Endothelial cell of umbilical vein (primary cell): ENCODE data around the gene CTNNA2. TPM values are rescaled to one million over a fixed set of nuclear protein-coding genes. Genes with fewer than 3 reads are reported as not detected.

Experiments used
- BruUV-seq: library from RNA; stranded (reverse); fragments of 400-500 nt; replicated peaks from 2 replicates; lab custom pipeline; 2021; lab: Mats Ljungman, UMichigan
- CTCF ChIA-PET: fragments of 300-600, 350-600 bp; sonication (Branson Sonifier 250); formaldehyde crosslinking; loops from one replicate; lab custom pipeline; 2021; ENCODE audit warnings: antibody characterized with exemption, inconsistent platforms; lab: Charles Lee
- POLR2A ChIA-PET: fragments of 300-600, 350-600 bp; sonication (Branson Sonifier 250); formaldehyde crosslinking; loops from one replicate; lab custom pipeline; 2021; ENCODE audit warnings: antibody characterized with exemption, inconsistent platforms; lab: Charles Lee
- DNase-seq: peaks from one replicate; pipeline ENCODE4 v3.0.0-alpha.2; 2011; ENCODE audit warnings: low read depth, low spot score
- FAIRE-seq: peaks from 2 replicates; lab custom pipeline; 2011; peaks lifted over from hg19 to GRCh38; lab: Jason Lieb, UNC
- H2AFZ ChIP-seq: 2 replicates; pipeline ENCODE4 v1.6.0; 2012; ENCODE audit warnings: low read depth, low read length, control low read depth, inconsistent platforms
- H3K27ac ChIP-seq: 2 replicates; pipeline ENCODE4 v1.5.1; 2011; ENCODE audit warnings: low read depth, mild to moderate bottlenecking, control low read depth, low read length, moderate library complexity; ENCODE audit not compliant: insufficient read depth
- H3K27me3 ChIP-seq, 2 experiments: 2 replicates each; pipeline versions ENCODE4 v1.6.0 to v1.6.1; 2011; ENCODE audit warnings: low read length in 2 of 2, mixed read lengths in 1 of 2; ENCODE audit not compliant: control insufficient read depth in 2 of 2, insufficient read depth in 2 of 2
- H3K36me3 ChIP-seq, 2 experiments: 2 replicates in 1 of 2; 3 replicates in 1 of 2; pipeline ENCODE4 v1.5.1; 2011; ENCODE audit warnings: low read length in 2 of 2, mild to moderate bottlenecking in 1 of 2, moderate library complexity in 1 of 2; ENCODE audit not compliant: control insufficient read depth in 2 of 2, insufficient read depth in 2 of 2; ENCODE audit errors: extremely low read depth in 1 of 2
- H3K4me1 ChIP-seq: 3 replicates; pipeline ENCODE4 v1.5.1; 2011; ENCODE audit warnings: mild to moderate bottlenecking, low read length; ENCODE audit not compliant: control insufficient read depth, insufficient read depth; ENCODE audit errors: extremely low read depth
- H3K4me2 ChIP-seq: 2 replicates; pipeline ENCODE4 v1.6.1; 2011; ENCODE audit warnings: low read length, control low read depth, mixed read lengths; ENCODE audit not compliant: insufficient read depth
- H3K4me3 ChIP-seq, 3 experiments: fragments of 200-600 bp in 1 of 3; sonication (generic), shearing (Covaris generic) in 1 of 3; replicated peaks in 1 of 3; 2 replicates each; pipeline ENCODE4 v1.5.1; 2011 to 2016; ENCODE audit warnings: control low read depth in 3 of 3, low read length in 3 of 3, mild to moderate bottlenecking in 2 of 3, inconsistent platforms in 1 of 3, low read depth in 1 of 3, moderate library complexity in 1 of 3; ENCODE audit not compliant: insufficient read depth in 1 of 3
- H3K79me2 ChIP-seq: 2 replicates; pipeline ENCODE4 v1.6.0; 2012; ENCODE audit warnings: low read length, inconsistent platforms; ENCODE audit not compliant: control insufficient read depth, insufficient read depth
- H3K9ac ChIP-seq: replicated peaks from 2 replicates; pipeline ENCODE3; 2011; ENCODE audit warnings: low read length, control low read depth; ENCODE audit not compliant: insufficient read depth; ENCODE audit errors: extremely low read depth
- H3K9me1 ChIP-seq: replicated peaks from 3 replicates; pipeline ENCODE4 v1.6.0; 2011; ENCODE audit warnings: mild to moderate bottlenecking, low read length; ENCODE audit not compliant: control insufficient read depth, insufficient read depth; ENCODE audit errors: extremely low read depth
- H3K9me3 ChIP-seq: replicated peaks from 2 replicates; pipeline ENCODE4 v1.5.1; 2012; ENCODE audit warnings: low read length, inconsistent platforms; ENCODE audit not compliant: control insufficient read depth, insufficient read depth
- H4K20me1 ChIP-seq: replicated peaks from 2 replicates; pipeline ENCODE3; 2011; ENCODE audit warnings: mild to moderate bottlenecking, low read length; ENCODE audit not compliant: control insufficient read depth, insufficient read depth; ENCODE audit errors: extremely low read depth
- CTCF ChIP-seq, 2 donors: IDR thresholded peaks; 1 replicate in 1 of 2; 2 replicates in 1 of 2; pipeline ENCODE4 v1.5.1; 2011; ENCODE audit warnings: low read length in 2 of 2, mild to moderate bottlenecking in 2 of 2, moderate library complexity in 2 of 2, control low read depth in 1 of 2, inconsistent platforms in 1 of 2, low read depth in 1 of 2; ENCODE audit not compliant: insufficient read depth in 1 of 2; ENCODE audit errors: extremely low read depth in 1 of 2
- EZH2 ChIP-seq: IDR thresholded peaks from 2 replicates; pipeline ENCODE4 v1.6.1; 2012; ENCODE audit warnings: borderline replicate concordance, low read depth, mild to moderate bottlenecking, moderate library complexity, low read length, inconsistent platforms; ENCODE audit not compliant: severe bottlenecking
- FOS ChIP-seq: IDR thresholded peaks from 2 replicates; pipeline ENCODE4 v1.6.1; 2011; ENCODE audit warnings: mild to moderate bottlenecking, low read length, moderate library complexity, borderline replicate concordance; ENCODE audit not compliant: insufficient read depth
- GATA2 ChIP-seq: IDR thresholded peaks from 2 replicates; pipeline ENCODE4 v1.7.0; 2011; ENCODE audit warnings: low read depth, mild to moderate bottlenecking, moderate library complexity, mixed read lengths, low read length; ENCODE audit not compliant: insufficient read length, insufficient read depth
- JUN ChIP-seq: IDR thresholded peaks from 2 replicates; pipeline ENCODE4 v1.6.1; 2011; ENCODE audit warnings: borderline replicate concordance, low read depth; ENCODE audit not compliant: insufficient read length, insufficient read depth
- MAX ChIP-seq: IDR thresholded peaks from 2 replicates; pipeline ENCODE4 v1.6.1; 2011; ENCODE audit not compliant: insufficient read depth, insufficient read length
- POLR2A ChIP-seq: IDR thresholded peaks from 2 replicates; pipeline ENCODE4 v1.6.1; 2012; ENCODE audit warnings: low read depth, mild to moderate bottlenecking, control low read depth, low read length
- POLR2AphosphoS5 ChIP-seq: IDR thresholded peaks from 2 replicates; pipeline ENCODE4 v1.6.1; 2012; ENCODE audit warnings: low read depth, mild to moderate bottlenecking, control low read depth, low read length, moderate library complexity; ENCODE audit not compliant: insufficient read depth
- dilution Hi-C: fragments of 300-500 bp; cut with MboI; formaldehyde crosslinking; loops from one replicate; pipeline ENCODE4 v1.15.0; 2019; ENCODE audit warnings: low sequenced_read_pairs; ENCODE audit not compliant: extremely low pct_ligation_motif_present
- intact Hi-C: fragments of 100-400 bp; cut with micrococcal nuclease; formaldehyde crosslinking; loops from one replicate; pipeline ENCODE4 v1.10.0; 2022
- polyA plus RNA-seq, 4 experiments: library from polyadenylated mRNA; depleted of rRNA in 3 of 4; stranded (reverse) in 3 of 4; unstranded in 1 of 4; fragments of >200 nt; gene quantifications; 2 replicates each; pipeline versions ENCODE4 v1.2.1 to v1.2.3, GENCODE V29; 2011 to 2012; ENCODE audit warnings: missing spikeins in 1 of 4
- total RNA-seq: library from RNA; stranded (reverse); gene quantifications from 2 replicates; pipeline ENCODE4 v1.2.3, GENCODE V29; 2021

The CTNNA2 gene
- total and polyA plus RNA-seq, 2 donors (not counting 3 experiments of a cell fraction or from before 2014, with no cell fraction given): not detected

GRCh38 chr2:80610108-80610507 is 1097.3 kb downstream of the CTNNA2 start:
- dilution Hi-C loops: no loop called here

More at GRCh38 chr2:80610108-80610507, 1097.3 kb downstream of the CTNNA2 start:
- H3K4me3 ChIP-seq: no peak overlapping the region
- no peaks in the 10 kb centered on the region for H4K20me1 ChIP-seq
- H3K9me1 ChIP-seq: no peaks in the 10 kb centered on the region
- TF ChIP-seq POLR2A: no peak
- no peak for TF ChIP-seq POLR2AphosphoS5
- TF ChIP-seq FOS: no peak
- no peak for TF ChIP-seq MAX
- no peak for TF ChIP-seq CTCF (IDR thresholded peaks at IDR 0.05; ENCODE audit: extremely low read depth in 1 of 2, insufficient read depth in 1 of 2, low read depth in 1 of 2, low read length in 2 of 2)
- no peak for TF ChIP-seq JUN
- no peak for TF ChIP-seq GATA2
- no peak for TF ChIP-seq EZH2
- H3K9me3 ChIP-seq: peaks cover 2% of the 10 kb centered on the region
- H3K4me2 ChIP-seq: no peak overlapping the region
- CTCF ChIA-PET: no interaction called here
- H3K4me1 ChIP-seq: no peaks in the 10 kb centered on the region
- H3K27me3 ChIP-seq: no peaks in the 10 kb centered on the region
- H3K27ac ChIP-seq: no peak overlapping the region
- no peak overlapping the region for H3K9ac ChIP-seq
- no peak for FAIRE-seq
- H2AFZ ChIP-seq: no peak overlapping the region
- intact Hi-C loops: no loop called here
- H3K36me3 ChIP-seq: no peaks in the 10 kb centered on the region
- BruUV-seq: no TSS peak
- no peak for DNase-seq
- no peaks in the 10 kb centered on the region for H3K79me2 ChIP-seq
- POLR2A ChIA-PET: no interaction called here
